ENCODE data around the gene NT5C3B.
A peak's percentile ranks its signal among the peaks of the same experiment; 100 is the strongest.

Gene NT5C3B

DNA sequence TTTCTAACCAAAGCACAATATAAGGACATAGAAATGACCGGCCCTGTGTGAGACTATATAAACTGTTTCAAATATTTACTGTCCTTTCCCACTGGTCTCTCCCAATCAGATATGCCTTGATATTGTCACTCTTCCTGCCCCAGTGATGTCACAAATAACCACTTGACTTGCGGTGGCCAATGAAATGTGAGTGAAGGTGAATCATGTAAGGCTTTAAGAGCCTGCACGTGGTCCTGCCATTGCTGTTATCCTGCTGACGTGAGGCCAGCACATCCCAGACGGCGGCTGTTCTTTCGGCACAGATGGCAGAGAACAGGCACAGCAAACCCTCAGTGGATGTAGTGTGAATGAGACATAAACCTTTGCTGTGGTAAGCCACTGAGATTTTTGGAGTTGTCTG lies 34.6 kb upstream of the NT5C3B start:
- H3K4me3 ChIP-seq (ENCODE audit: control insufficient read depth, low read depth, low read length) = no peak overlapping the region
- no peak for DNase-seq (ENCODE audit: low read depth)
- TF ChIP-seq, protein P1, sequence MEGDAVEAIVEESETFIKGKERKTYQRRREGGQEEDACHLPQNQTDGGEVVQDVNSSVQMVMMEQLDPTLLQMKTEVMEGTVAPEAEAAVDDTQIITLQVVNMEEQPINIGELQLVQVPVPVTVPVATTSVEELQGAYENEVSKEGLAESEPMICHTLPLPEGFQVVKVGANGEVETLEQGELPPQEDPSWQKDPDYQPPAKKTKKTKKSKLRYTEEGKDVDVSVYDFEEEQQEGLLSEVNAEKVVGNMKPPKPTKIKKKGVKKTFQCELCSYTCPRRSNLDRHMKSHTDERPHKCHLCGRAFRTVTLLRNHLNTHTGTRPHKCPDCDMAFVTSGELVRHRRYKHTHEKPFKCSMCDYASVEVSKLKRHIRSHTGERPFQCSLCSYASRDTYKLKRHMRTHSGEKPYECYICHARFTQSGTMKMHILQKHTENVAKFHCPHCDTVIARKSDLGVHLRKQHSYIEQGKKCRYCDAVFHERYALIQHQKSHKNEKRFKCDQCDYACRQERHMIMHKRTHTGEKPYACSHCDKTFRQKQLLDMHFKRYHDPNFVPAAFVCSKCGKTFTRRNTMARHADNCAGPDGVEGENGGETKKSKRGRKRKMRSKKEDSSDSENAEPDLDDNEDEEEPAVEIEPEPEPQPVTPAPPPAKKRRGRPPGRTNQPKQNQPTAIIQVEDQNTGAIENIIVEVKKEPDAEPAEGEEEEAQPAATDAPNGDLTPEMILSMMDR (IDR thresholded peaks at IDR 0.05; ENCODE audit: control insufficient read depth, insufficient read depth, low read depth, low read length, missing control alignments) = no peak

DNA sequence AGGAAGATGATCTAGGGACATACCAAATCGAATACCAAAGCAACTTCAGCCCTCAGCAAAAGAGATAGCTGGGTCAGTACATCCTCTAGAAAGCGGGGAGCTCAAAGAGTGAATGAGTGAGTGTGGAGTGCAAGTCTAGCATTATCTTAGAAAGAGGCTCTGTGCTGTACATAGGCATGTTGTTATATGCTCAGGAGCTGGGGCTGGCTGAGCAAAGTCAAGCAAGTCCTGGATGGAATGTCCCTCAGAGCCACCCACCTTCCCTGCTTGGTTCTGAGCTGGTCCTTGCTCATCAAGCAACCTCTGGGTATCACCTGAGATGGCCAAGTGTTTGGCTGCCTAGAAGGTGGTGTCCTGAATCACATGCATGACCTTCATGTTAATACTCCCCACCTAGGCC lies 34.1 kb upstream of the NT5C3B start:
- no peak overlapping the region for H3K4me3 ChIP-seq (ENCODE audit: control insufficient read depth, low read depth, low read length)
- no peak for DNase-seq (ENCODE audit: low read depth)
- TF ChIP-seq, protein P1 (IDR thresholded peaks at IDR 0.05; ENCODE audit: control insufficient read depth, insufficient read depth, low read depth, low read length, missing control alignments) = no peak

DNA sequence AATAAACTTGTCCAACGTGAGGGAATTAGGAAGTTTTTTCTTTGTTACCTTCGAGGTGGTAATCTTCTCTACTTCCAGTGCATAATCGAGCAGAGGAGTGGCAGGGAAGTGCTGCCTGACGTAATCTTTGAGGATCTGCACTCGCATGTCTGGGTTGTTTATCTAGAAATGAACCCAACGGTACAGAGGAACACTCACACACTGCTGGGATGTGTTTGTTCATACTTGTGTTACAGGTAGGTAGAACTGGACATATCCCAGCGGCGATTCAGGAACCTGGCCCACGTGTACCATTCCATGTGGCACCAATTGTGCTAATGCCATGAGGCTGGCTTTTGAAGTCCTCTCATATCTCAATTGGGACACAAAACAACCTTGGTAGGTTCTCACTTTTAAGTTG lies 33.4 kb upstream of the NT5C3B start:
- no peak for DNase-seq (ENCODE audit: low read depth)
- TF ChIP-seq, protein P1 (IDR thresholded peaks at IDR 0.05; ENCODE audit: control insufficient read depth, insufficient read depth, low read depth, low read length, missing control alignments) = no peak
- H3K4me3 ChIP-seq (ENCODE audit: control insufficient read depth, low read depth, low read length) = no peak overlapping the region

DNA sequence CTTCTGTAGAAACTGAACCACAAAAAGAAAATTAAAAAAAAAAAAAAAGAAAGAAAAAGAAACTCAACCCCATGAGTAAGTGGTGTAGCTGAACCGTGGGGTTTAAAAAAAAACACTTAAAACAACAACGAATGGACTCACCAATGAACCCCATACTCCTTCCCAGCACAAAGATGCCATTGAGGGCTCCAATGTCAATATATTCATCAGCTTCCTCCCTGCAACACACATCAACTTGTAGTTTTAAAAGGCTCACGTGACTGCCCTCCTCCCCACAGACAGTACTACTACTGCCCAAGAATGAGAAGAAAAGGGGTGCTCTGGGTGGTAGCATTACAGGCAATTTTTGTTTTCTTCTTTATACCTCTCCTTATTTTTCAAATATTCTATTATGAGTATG lies 32.5 kb upstream of the NT5C3B start:
- DNase-seq (ENCODE audit: low read depth) = no peak
- TF ChIP-seq, protein P1 (IDR thresholded peaks at IDR 0.05; ENCODE audit: control insufficient read depth, insufficient read depth, low read depth, low read length, missing control alignments) = no peak
- no peak overlapping the region for H3K4me3 ChIP-seq (ENCODE audit: control insufficient read depth, low read depth, low read length)

DNA sequence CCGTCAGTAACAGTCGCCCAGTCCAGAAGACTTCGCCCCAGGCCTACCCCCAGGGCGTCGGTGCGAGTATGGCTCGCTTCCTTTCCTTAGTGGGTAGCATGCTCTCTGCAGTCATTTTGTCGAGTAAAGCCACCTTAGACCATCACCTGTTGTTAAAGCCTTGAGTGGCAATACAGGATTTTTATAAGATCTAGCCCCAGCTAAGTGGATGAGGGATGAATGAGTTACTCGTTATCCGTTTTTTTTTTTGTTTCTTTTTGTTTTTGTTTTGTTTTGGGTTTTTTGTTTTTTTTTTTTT lies 29.5 kb upstream of the NT5C3B start:
- H3K4me3 ChIP-seq (ENCODE audit: control insufficient read depth, low read depth, low read length) = peak overlapping the region; percentile 23
- no peak for DNase-seq (ENCODE audit: low read depth)

DNA sequence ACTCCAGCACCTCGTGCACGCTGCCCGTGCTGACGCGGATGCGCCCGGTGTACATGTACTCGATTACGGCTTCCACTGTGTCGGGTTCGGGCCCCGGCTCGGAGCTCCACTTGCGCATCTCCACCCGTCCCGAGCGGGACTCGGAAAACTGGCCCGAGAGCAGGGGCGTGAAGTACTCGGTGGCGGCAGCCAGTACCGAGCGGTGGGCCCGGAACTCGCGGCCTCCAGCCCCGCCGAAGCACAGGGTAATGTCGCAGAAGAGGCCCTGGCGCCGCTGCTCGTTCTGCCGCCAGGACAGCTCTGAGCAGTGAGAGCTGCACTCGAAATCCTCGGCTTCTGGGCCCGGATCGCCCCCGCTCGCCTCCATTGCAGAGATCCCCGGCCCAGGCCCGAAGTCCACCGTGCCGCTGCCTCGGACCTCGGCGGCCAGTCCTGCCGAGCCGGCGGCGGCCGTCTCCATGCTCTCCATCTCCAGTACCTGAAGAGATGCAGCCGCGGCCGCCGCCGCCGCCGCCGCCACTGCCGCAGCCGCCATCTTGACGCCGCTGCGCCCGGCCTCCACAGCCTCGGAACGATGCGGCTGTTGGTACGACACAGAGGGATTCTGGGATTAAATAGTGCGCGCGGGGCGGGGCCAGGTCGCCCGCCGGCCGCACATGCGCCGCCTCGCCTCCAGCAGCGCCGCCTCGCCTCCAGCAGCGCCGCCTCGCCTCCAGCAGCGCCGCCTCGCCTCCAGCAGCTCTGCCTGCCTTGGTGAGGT lies 29.0 kb upstream of the NT5C3B start, which contains the start of gene KLHL11:
TSS of gene KLHL11 (minus strand) at position 588 of the 760 bp plus-strand sequence. CDS start at position 535, 53 bp downstream.
- H3K4me3 ChIP-seq (ENCODE audit: control insufficient read depth, low read depth, low read length) = peak within 1 kb of the TSS; percentile 83
- TF ChIP-seq, protein P1 (IDR thresholded peaks at IDR 0.05; ENCODE audit: control insufficient read depth, insufficient read depth, low read depth, low read length, missing control alignments) = peak; percentile 5
- DNase-seq (ENCODE audit: low read depth) = peak; percentile 35

More for the DNA sequence above, 29.5 kb upstream of the NT5C3B start:
- TF ChIP-seq, protein P1 (IDR thresholded peaks at IDR 0.05; ENCODE audit: control insufficient read depth, insufficient read depth, low read depth, low read length, missing control alignments) = no peak

All from AG09309 (cell line).